DND-41 (cell line): ENCODE results near the gene VASP.
A peak's percentile ranks its signal among the peaks of the same experiment; 100 is the strongest.

Source experiments
- ATAC-seq: fragments of 200-7000 bp; cut with Tn5 transposase; 3 replicates; pipeline ENCODE4 v1.9.1; 2021; ENCODE audit warnings: low read depth; ENCODE audit not compliant: insufficient read depth
- DNase-seq: peaks from one replicate; pipeline ENCODE4 v3.0.0-alpha.2; 2020
- H2AFZ ChIP-seq: 2 replicates; pipeline ENCODE4 v1.6.0; 2012; ENCODE audit warnings: low read depth, low read length
- H3K27ac ChIP-seq: 2 replicates; pipeline ENCODE4 v1.5.1; 2012; ENCODE audit warnings: low read length, inconsistent platforms
- H3K27me3 ChIP-seq: fragments of 200-600 bp; sonication (generic); 2 replicates; pipeline ENCODE4 v1.6.0; 2012; ENCODE audit warnings: low read length, mild to moderate bottlenecking, inconsistent platforms; ENCODE audit not compliant: insufficient read depth, poor library complexity
- H3K36me3 ChIP-seq: 2 replicates; pipeline ENCODE4 v1.5.1; 2012; ENCODE audit warnings: low read length, inconsistent platforms; ENCODE audit not compliant: insufficient read depth
- H3K4me1 ChIP-seq: 2 replicates; pipeline ENCODE4 v1.5.1; 2012; ENCODE audit warnings: mild to moderate bottlenecking, low read length; ENCODE audit not compliant: insufficient read depth
- H3K4me2 ChIP-seq: 2 replicates; pipeline ENCODE4 v1.6.0; 2012; ENCODE audit warnings: mild to moderate bottlenecking, moderate library complexity, low read length, inconsistent platforms; ENCODE audit not compliant: insufficient read depth
- H3K4me3 ChIP-seq, 2 experiments: fragments of 200-600 bp in 1 of 2; shearing (Covaris generic) in 1 of 2; 2 replicates each; pipeline ENCODE4 v1.5.1; 2012 to 2016; ENCODE audit warnings: inconsistent platforms in 2 of 2, low read length in 2 of 2, mild to moderate bottlenecking in 2 of 2, low read depth in 1 of 2, moderate library complexity in 1 of 2
- H3K79me2 ChIP-seq: 2 replicates; pipeline ENCODE4 v1.6.0; 2012; ENCODE audit warnings: low read length, inconsistent platforms; ENCODE audit not compliant: insufficient read depth
- H3K9ac ChIP-seq: 2 replicates; pipeline ENCODE4 v1.6.0; 2012; ENCODE audit warnings: low read depth, mild to moderate bottlenecking, inconsistent platforms, low read length, moderate library complexity
- H3K9me3 ChIP-seq: 2 replicates; pipeline ENCODE4 v1.5.1; 2012; ENCODE audit warnings: low read length, moderate library complexity, mild to moderate bottlenecking, inconsistent platforms; ENCODE audit not compliant: insufficient read depth, severe bottlenecking
- H4K20me1 ChIP-seq: 2 replicates; pipeline ENCODE4 v1.6.0; 2012; ENCODE audit warnings: low read length; ENCODE audit not compliant: insufficient read depth
- EZH2 ChIP-seq: IDR thresholded peaks from 3 replicates; pipeline ENCODE4 v1.6.1; 2012; ENCODE audit warnings: borderline replicate concordance, low read depth, mild to moderate bottlenecking, moderate library complexity, low read length, inconsistent platforms; ENCODE audit not compliant: severe bottlenecking
- TF ChIP-seq, protein P1 (sequence below): IDR thresholded peaks from 2 replicates; pipeline ENCODE4 v1.5.1; 2012; ENCODE audit warnings: borderline replicate concordance, low read length, moderate library complexity, mild to moderate bottlenecking; ENCODE audit not compliant: poor library complexity, severe bottlenecking; ENCODE audit errors: extremely low read depth

Gene VASP

DNA sequence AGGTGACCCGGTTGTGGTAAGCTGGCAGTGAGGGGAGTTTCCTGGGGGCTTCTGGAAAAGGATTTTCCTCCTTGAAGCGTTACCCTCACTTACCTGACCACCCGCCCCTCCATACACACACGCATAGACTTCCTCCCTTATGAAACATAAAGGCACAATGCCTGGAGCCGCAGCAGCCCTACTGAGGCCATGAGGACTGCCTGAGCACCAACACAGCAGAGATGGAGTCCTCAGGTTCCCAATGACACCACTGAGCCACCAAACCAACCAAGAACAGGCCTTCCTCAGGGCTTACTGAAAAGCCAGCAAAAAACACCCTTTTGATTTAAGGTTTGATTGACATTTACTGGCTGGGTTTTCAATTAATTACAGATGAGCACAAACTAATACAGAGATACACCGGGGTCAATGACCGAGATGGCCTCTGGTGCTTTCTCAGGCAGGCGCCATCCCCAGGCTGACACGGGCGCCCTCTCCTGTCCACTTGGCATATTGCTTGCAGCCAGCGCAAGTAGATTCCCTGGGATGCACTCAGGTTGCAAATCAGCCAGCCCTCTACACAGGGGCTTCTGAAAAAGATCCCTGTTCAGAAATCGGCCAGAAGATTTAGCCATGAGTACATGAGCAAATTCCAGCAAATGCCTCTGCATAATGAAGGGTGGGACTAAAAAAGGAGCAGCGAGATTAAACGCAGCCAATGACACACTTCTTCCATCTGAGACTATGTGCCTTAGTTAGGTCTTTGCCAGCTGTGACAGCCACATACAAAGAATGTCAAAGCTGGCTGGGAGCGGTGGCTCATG, 62.5 kb downstream of the VASP start:
- H3K79me2 ChIP-seq: peaks cover 27% of the 10 kb centered on the region
- ATAC-seq: peak; percentile 37; the same call in 1 of the 3 replicates
- no peak overlapping the region for H3K4me3 ChIP-seq
- H3K4me1 ChIP-seq: no peaks in the 10 kb centered on the region
- H3K27me3 ChIP-seq: no peaks in the 10 kb centered on the region
- TF ChIP-seq EZH2: no peak
- TF ChIP-seq, protein P1, sequence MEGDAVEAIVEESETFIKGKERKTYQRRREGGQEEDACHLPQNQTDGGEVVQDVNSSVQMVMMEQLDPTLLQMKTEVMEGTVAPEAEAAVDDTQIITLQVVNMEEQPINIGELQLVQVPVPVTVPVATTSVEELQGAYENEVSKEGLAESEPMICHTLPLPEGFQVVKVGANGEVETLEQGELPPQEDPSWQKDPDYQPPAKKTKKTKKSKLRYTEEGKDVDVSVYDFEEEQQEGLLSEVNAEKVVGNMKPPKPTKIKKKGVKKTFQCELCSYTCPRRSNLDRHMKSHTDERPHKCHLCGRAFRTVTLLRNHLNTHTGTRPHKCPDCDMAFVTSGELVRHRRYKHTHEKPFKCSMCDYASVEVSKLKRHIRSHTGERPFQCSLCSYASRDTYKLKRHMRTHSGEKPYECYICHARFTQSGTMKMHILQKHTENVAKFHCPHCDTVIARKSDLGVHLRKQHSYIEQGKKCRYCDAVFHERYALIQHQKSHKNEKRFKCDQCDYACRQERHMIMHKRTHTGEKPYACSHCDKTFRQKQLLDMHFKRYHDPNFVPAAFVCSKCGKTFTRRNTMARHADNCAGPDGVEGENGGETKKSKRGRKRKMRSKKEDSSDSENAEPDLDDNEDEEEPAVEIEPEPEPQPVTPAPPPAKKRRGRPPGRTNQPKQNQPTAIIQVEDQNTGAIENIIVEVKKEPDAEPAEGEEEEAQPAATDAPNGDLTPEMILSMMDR: peak; percentile 71
- no peaks in the 10 kb centered on the region for H3K36me3 ChIP-seq
- no peak overlapping the region for H3K27ac ChIP-seq
- H3K9ac ChIP-seq: no peak overlapping the region
- peak; percentile 47 for DNase-seq
- no peak overlapping the region for H3K4me2 ChIP-seq
- no peak overlapping the region for H2AFZ ChIP-seq
- H3K9me3 ChIP-seq: no peaks in the 10 kb centered on the region
- H4K20me1 ChIP-seq: peaks cover 6% of the 10 kb centered on the region; the same call in 1 of the 2 replicates

DNA sequence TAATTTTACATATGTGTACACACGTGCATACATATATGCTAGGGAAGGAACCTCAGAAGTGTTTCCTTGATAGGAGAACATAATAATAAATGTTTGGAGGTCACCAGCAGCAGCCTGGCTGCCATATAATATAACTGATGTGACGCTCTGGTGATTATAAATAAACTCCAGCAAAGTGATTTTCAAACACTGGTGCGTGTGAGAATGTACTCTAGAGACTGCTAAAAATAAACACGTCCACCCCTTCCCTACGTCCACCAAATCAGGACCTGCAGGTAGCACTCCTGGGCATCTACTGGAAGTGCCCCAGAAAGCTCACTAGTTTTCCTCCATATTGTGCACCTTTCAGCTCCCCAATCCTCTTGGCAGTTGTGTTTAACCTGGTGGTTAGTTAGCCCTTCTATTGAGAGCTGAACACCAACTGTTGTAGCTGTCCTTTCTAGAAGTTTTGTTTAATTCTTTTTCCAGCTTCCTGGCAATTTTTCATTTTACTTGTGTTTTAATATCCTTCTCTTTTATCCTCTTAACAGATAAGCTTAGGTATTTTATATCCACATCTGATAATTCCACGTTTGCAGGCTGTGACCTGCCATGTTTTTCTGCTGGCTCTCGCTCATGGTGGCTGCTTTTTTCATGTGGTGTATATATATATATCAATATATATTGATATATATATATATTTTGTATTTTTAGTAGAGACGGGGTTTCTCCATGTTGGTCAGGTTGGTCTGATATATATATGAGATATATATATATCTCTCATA, 64.4 kb downstream of the VASP start:
- ATAC-seq: no peak
- no peak for TF ChIP-seq EZH2
- TF ChIP-seq, protein P1: no peak
- Histone ChIP-seq H3K9me3 (no peaks in the 10 kb centered on the region), H3K27me3 (no peaks in the 10 kb centered on the region), H3K9ac (no peak overlapping the region), H3K79me2 (peaks cover 36% of the 10 kb centered on the region), H3K4me2 (no peak overlapping the region), H3K36me3 (no peaks in the 10 kb centered on the region), H3K4me1 (no peaks in the 10 kb centered on the region), H3K4me3 (no peak overlapping the region), H4K20me1 (peaks cover 6% of the 10 kb centered on the region; the same call in 1 of the 2 replicates), H3K27ac (no peak overlapping the region), H2AFZ (no peak overlapping the region)
- no peak for DNase-seq

DNA sequence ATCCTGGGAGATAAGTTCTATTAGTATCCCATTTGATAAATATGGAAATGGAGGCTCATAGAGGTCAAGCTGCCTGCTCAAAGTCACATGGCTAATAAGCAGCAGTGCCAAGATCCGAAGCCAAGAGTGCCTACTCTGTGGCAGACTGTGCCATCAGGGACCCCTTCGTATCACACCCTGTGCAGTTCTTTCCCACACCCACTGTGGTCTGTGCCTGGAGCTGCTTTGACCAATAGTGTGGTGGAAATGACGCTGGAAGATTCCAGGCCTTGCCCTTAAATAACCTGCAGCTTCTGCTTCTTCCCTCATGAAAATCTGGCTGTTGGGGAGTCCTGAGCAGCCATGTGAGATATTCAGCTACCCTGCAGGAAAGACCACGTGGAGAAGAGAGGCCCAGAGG, 67.2 kb downstream of the VASP start:
- Histone ChIP-seq H2AFZ (no peak overlapping the region), H3K27ac (no peak overlapping the region), H3K4me2 (no peak overlapping the region)

More for the DNA sequence above, 67.2 kb downstream of the VASP start:
- ATAC-seq (no peak), DNase-seq (no peak)
- Histone ChIP-seq H3K36me3 (no peaks in the 10 kb centered on the region), H3K27me3 (no peaks in the 10 kb centered on the region), H3K4me3 (no peak overlapping the region), H3K79me2 (peaks cover 32% of the 10 kb centered on the region), H3K9ac (no peak overlapping the region), H3K9me3 (no peaks in the 10 kb centered on the region), H3K4me1 (no peaks in the 10 kb centered on the region), H4K20me1 (no peaks in the 10 kb centered on the region)
- no peak for TF ChIP-seq EZH2
- TF ChIP-seq, protein P1: no peak
